ENCODE results near the gene PRCC.

- TF ChIP-seq TCF12 (IDR thresholded peaks at IDR 0.05; ENCODE audit: low read depth, low read length): no peak
- TF ChIP-seq ZNF274 (IDR thresholded peaks at IDR 0.05; ENCODE audit: borderline replicate concordance, extremely low read depth, low read length): no peak
- no peak for TF ChIP-seq POLR2AphosphoS5 (IDR thresholded peaks at IDR 0.05; ENCODE audit: low read depth, low read length)
- TF ChIP-seq RFX5 (IDR thresholded peaks at IDR 0.05; ENCODE audit: borderline replicate concordance, low read depth, low read length): no peak
- no peak for TF ChIP-seq EZH2 (IDR thresholded peaks at IDR 0.05; ENCODE audit: low read depth, low read length, severe bottlenecking)
- no peak for TF ChIP-seq SP2 (IDR thresholded peaks at IDR 0.05; ENCODE audit: low read length)
- TF ChIP-seq CTCF (IDR thresholded peaks at IDR 0.05; ENCODE audit: control extremely low read depth in 1 of 3, insufficient read depth in 1 of 3, low read depth in 1 of 3, low read length in 3 of 3): no peak
- TF ChIP-seq CREB1 (IDR thresholded peaks at IDR 0.05): no peak
- TF ChIP-seq RAD21 (IDR thresholded peaks at IDR 0.05 in 1 of 2, conservative IDR thresholded peaks at IDR 0.05 in 1 of 2; ENCODE audit: low read depth in 2 of 2, low read length in 2 of 2): no peak
- no peak for TF ChIP-seq POLR2A (IDR thresholded peaks at IDR 0.05; ENCODE audit: control extremely low read depth in 1 of 2, low read depth in 2 of 2, low read length in 2 of 2)
These were observed 23.7 kb upstream of the PRCC start for GRCh38 chr1:156743367-156744302.
